Endothelial cell of umbilical vein (primary cell): ENCODE data around the gene FOXP1. TPM values are rescaled to one million over a fixed set of nuclear protein-coding genes. Genes with fewer than 3 reads are reported as not detected.

ENCODE experiments used
- BruUV-seq: library from RNA; stranded (reverse); fragments of 400-500 nt; replicated peaks from 2 replicates; lab custom pipeline; 2021; lab: Mats Ljungman, UMichigan
- CTCF ChIA-PET: fragments of 300-600, 350-600 bp; sonication (Branson Sonifier 250); formaldehyde crosslinking; loops from one replicate; lab custom pipeline; 2021; ENCODE audit warnings: antibody characterized with exemption, inconsistent platforms; lab: Charles Lee
- POLR2A ChIA-PET: fragments of 300-600, 350-600 bp; sonication (Branson Sonifier 250); formaldehyde crosslinking; loops from one replicate; lab custom pipeline; 2021; ENCODE audit warnings: antibody characterized with exemption, inconsistent platforms; lab: Charles Lee
- DNase-seq: peaks from one replicate; pipeline ENCODE4 v3.0.0-alpha.2; 2011; ENCODE audit warnings: low read depth, low spot score
- FAIRE-seq: peaks from 2 replicates; lab custom pipeline; 2011; peaks lifted over from hg19 to GRCh38; lab: Jason Lieb, UNC
- H2AFZ ChIP-seq: 2 replicates; pipeline ENCODE4 v1.6.0; 2012; ENCODE audit warnings: low read depth, low read length, control low read depth, inconsistent platforms
- H3K27ac ChIP-seq: 2 replicates; pipeline ENCODE4 v1.5.1; 2011; ENCODE audit warnings: low read depth, mild to moderate bottlenecking, control low read depth, low read length, moderate library complexity; ENCODE audit not compliant: insufficient read depth
- H3K27me3 ChIP-seq, 2 experiments: 2 replicates each; pipeline versions ENCODE4 v1.6.0 to v1.6.1; 2011; ENCODE audit warnings: low read length in 2 of 2, mixed read lengths in 1 of 2; ENCODE audit not compliant: control insufficient read depth in 2 of 2, insufficient read depth in 2 of 2
- H3K36me3 ChIP-seq, 2 experiments: 2 replicates in 1 of 2; 3 replicates in 1 of 2; pipeline ENCODE4 v1.5.1; 2011; ENCODE audit warnings: low read length in 2 of 2, mild to moderate bottlenecking in 1 of 2, moderate library complexity in 1 of 2; ENCODE audit not compliant: control insufficient read depth in 2 of 2, insufficient read depth in 2 of 2; ENCODE audit errors: extremely low read depth in 1 of 2
- H3K4me1 ChIP-seq: 3 replicates; pipeline ENCODE4 v1.5.1; 2011; ENCODE audit warnings: mild to moderate bottlenecking, low read length; ENCODE audit not compliant: control insufficient read depth, insufficient read depth; ENCODE audit errors: extremely low read depth
- H3K4me2 ChIP-seq: 2 replicates; pipeline ENCODE4 v1.6.1; 2011; ENCODE audit warnings: low read length, control low read depth, mixed read lengths; ENCODE audit not compliant: insufficient read depth
- H3K4me3 ChIP-seq, 3 experiments: fragments of 200-600 bp in 1 of 3; sonication (generic), shearing (Covaris generic) in 1 of 3; replicated peaks in 1 of 3; 2 replicates each; pipeline ENCODE4 v1.5.1; 2011 to 2016; ENCODE audit warnings: control low read depth in 3 of 3, low read length in 3 of 3, mild to moderate bottlenecking in 2 of 3, inconsistent platforms in 1 of 3, low read depth in 1 of 3, moderate library complexity in 1 of 3; ENCODE audit not compliant: insufficient read depth in 1 of 3
- H3K79me2 ChIP-seq: 2 replicates; pipeline ENCODE4 v1.6.0; 2012; ENCODE audit warnings: low read length, inconsistent platforms; ENCODE audit not compliant: control insufficient read depth, insufficient read depth
- H3K9ac ChIP-seq: replicated peaks from 2 replicates; pipeline ENCODE3; 2011; ENCODE audit warnings: low read length, control low read depth; ENCODE audit not compliant: insufficient read depth; ENCODE audit errors: extremely low read depth
- H3K9me1 ChIP-seq: replicated peaks from 3 replicates; pipeline ENCODE4 v1.6.0; 2011; ENCODE audit warnings: mild to moderate bottlenecking, low read length; ENCODE audit not compliant: control insufficient read depth, insufficient read depth; ENCODE audit errors: extremely low read depth
- H3K9me3 ChIP-seq: replicated peaks from 2 replicates; pipeline ENCODE4 v1.5.1; 2012; ENCODE audit warnings: low read length, inconsistent platforms; ENCODE audit not compliant: control insufficient read depth, insufficient read depth
- H4K20me1 ChIP-seq: replicated peaks from 2 replicates; pipeline ENCODE3; 2011; ENCODE audit warnings: mild to moderate bottlenecking, low read length; ENCODE audit not compliant: control insufficient read depth, insufficient read depth; ENCODE audit errors: extremely low read depth
- CTCF ChIP-seq, 2 donors: IDR thresholded peaks; 1 replicate in 1 of 2; 2 replicates in 1 of 2; pipeline ENCODE4 v1.5.1; 2011; ENCODE audit warnings: low read length in 2 of 2, mild to moderate bottlenecking in 2 of 2, moderate library complexity in 2 of 2, control low read depth in 1 of 2, inconsistent platforms in 1 of 2, low read depth in 1 of 2; ENCODE audit not compliant: insufficient read depth in 1 of 2; ENCODE audit errors: extremely low read depth in 1 of 2
- EZH2 ChIP-seq: IDR thresholded peaks from 2 replicates; pipeline ENCODE4 v1.6.1; 2012; ENCODE audit warnings: borderline replicate concordance, low read depth, mild to moderate bottlenecking, moderate library complexity, low read length, inconsistent platforms; ENCODE audit not compliant: severe bottlenecking
- FOS ChIP-seq: IDR thresholded peaks from 2 replicates; pipeline ENCODE4 v1.6.1; 2011; ENCODE audit warnings: mild to moderate bottlenecking, low read length, moderate library complexity, borderline replicate concordance; ENCODE audit not compliant: insufficient read depth
- GATA2 ChIP-seq: IDR thresholded peaks from 2 replicates; pipeline ENCODE4 v1.7.0; 2011; ENCODE audit warnings: low read depth, mild to moderate bottlenecking, moderate library complexity, mixed read lengths, low read length; ENCODE audit not compliant: insufficient read length, insufficient read depth
- JUN ChIP-seq: IDR thresholded peaks from 2 replicates; pipeline ENCODE4 v1.6.1; 2011; ENCODE audit warnings: borderline replicate concordance, low read depth; ENCODE audit not compliant: insufficient read length, insufficient read depth
- MYC ChIP-seq: IDR thresholded peaks from one replicate; pipeline ENCODE4 v1.6.1; 2011; ENCODE audit warnings: mild to moderate bottlenecking, low read depth, low read length
- POLR2A ChIP-seq: IDR thresholded peaks from 2 replicates; pipeline ENCODE4 v1.6.1; 2012; ENCODE audit warnings: low read depth, mild to moderate bottlenecking, control low read depth, low read length
- POLR2AphosphoS5 ChIP-seq: IDR thresholded peaks from 2 replicates; pipeline ENCODE4 v1.6.1; 2012; ENCODE audit warnings: low read depth, mild to moderate bottlenecking, control low read depth, low read length, moderate library complexity; ENCODE audit not compliant: insufficient read depth
- dilution Hi-C: fragments of 300-500 bp; cut with MboI; formaldehyde crosslinking; loops from one replicate; pipeline ENCODE4 v1.15.0; 2019; ENCODE audit warnings: low sequenced_read_pairs; ENCODE audit not compliant: extremely low pct_ligation_motif_present
- intact Hi-C: fragments of 100-400 bp; cut with micrococcal nuclease; formaldehyde crosslinking; loops from one replicate; pipeline ENCODE4 v1.10.0; 2022
- polyA plus RNA-seq, 4 experiments: library from polyadenylated mRNA; depleted of rRNA in 3 of 4; stranded (reverse) in 3 of 4; unstranded in 1 of 4; fragments of >200 nt; gene quantifications; 2 replicates each; pipeline versions ENCODE4 v1.2.1 to v1.2.3, GENCODE V29; 2011 to 2012; ENCODE audit warnings: missing spikeins in 1 of 4
- total RNA-seq: library from RNA; stranded (reverse); gene quantifications from 2 replicates; pipeline ENCODE4 v1.2.3, GENCODE V29; 2021
- TF ChIP-seq, protein P1 (sequence below): IDR thresholded peaks from 2 replicates; pipeline ENCODE4 v1.6.1; 2011; ENCODE audit not compliant: insufficient read depth, insufficient read length

FOXP1 gene
- total and polyA plus RNA-seq, 2 donors (not counting 3 experiments of a cell fraction or from before 2014, with no cell fraction given): 41.0 to 107 TPM

DNA sequence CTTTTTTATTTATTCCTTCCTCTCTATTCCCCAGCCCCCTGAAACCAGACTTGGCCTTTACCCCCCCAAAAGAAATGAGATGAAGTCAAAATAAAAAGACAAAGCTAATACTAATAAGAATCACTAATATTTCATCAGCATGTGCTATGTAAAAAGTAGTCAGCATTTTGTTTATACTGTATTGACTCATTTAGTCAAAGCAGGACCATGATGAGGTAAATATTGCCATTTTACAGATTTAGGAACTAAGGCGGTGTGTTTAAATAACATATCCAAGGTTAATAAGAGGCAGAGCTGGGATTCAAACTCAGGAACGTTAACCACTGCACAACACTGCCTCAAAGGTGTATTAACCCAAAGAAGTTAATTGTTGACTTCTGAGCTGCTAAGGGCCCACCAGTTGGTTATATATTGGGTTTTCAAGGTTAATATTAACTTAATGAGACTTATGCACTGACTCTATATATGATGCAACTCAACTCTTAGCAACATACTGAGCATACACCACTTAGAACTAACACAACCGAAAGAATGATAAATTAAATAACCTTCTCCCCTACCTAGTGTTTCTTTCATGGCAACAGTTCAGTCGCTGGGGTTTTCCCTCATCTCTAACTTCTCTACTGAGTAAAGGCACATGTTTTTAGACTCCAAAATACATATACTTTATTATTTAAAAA lies 34.7 kb downstream of the FOXP1 start:
- dilution Hi-C loops: no loop called here
- ChIA-PET CTCF (interaction anchor here (0.6 kb wide), 1 partner anchor 38 kb away, joined by 3 read pairs; no protein-coding TSS in a partner anchor), POLR2A (no interaction called here)
- no peaks in the 10 kb centered on the region for H4K20me1 ChIP-seq
- no peak overlapping the region for H2AFZ ChIP-seq
- H3K79me2 ChIP-seq: no peaks in the 10 kb centered on the region
- no peak overlapping the region for H3K4me3 ChIP-seq
- H3K36me3 ChIP-seq: no peaks in the 10 kb centered on the region
- H3K4me2 ChIP-seq: no peak overlapping the region
- intact Hi-C loops: no loop called here
- H3K9ac ChIP-seq: no peak overlapping the region
- TF ChIP-seq, protein P1, sequence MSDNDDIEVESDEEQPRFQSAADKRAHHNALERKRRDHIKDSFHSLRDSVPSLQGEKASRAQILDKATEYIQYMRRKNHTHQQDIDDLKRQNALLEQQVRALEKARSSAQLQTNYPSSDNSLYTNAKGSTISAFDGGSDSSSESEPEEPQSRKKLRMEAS: no peak
- TF ChIP-seq MYC (no peak), POLR2A (no peak), JUN (no peak), POLR2AphosphoS5 (no peak), EZH2 (no peak), CTCF (IDR thresholded peaks at IDR 0.05; ENCODE audit: extremely low read depth in 1 of 2, insufficient read depth in 1 of 2, low read depth in 1 of 2, low read length in 2 of 2) (no peak), FOS (no peak), GATA2 (no peak)
- no TSS peak for BruUV-seq
- no peaks in the 10 kb centered on the region for H3K9me1 ChIP-seq
- FAIRE-seq: no peak
- H3K27ac ChIP-seq: no peak overlapping the region
- no peak for DNase-seq
- H3K9me3 ChIP-seq: no peaks in the 10 kb centered on the region
- H3K27me3 ChIP-seq: no peaks in the 10 kb centered on the region
- peaks cover 17% of the 10 kb centered on the region for H3K4me1 ChIP-seq
